C4-2B (cell line): ENCODE measurements around the gene GNAL.

ENCODE experiments used
- CTCF ChIP-seq: fragments of 450-650 bp; conservative IDR thresholded peaks from 2 replicates; pipeline ENCODE4 v1.5.1; 2017; ENCODE audit warnings: mild to moderate bottlenecking
- ZFX ChIP-seq: fragments of 450-650 bp; IDR thresholded peaks from 2 replicates; pipeline ENCODE4 v1.6.1; 2017

GRCh38 chr18:11886577-11887110, 197.6 kb downstream of the GNAL start:
- no peak for TF ChIP-seq CTCF
- no peak for TF ChIP-seq ZFX
